Right forelimb (tissue), 1 donor: ENCODE measurements around the gene HTR4.
"Not testable (repeated sequence)": the region's sequence is repeated elsewhere in the genome, so short reads cannot be mapped to it uniquely, and the experiment has no call there.

Experiments used
- DNase-seq: peaks from one replicate; pipeline ENCODE4 v3.0.0-alpha.2; 2018

The HTR4 gene

GRCh38 chr5:148469501-148469935 lies 184.8 kb downstream of the HTR4 start:
- DNase-seq = no peak

- DNase-seq = not testable (repeated sequence)
Observed at GRCh38 chr5:148468746-148469145, 185.6 kb downstream of the HTR4 start.

- no peak for DNase-seq
Observed at GRCh38 chr5:148467958-148468357, 186.4 kb downstream of the HTR4 start.

DNA sequence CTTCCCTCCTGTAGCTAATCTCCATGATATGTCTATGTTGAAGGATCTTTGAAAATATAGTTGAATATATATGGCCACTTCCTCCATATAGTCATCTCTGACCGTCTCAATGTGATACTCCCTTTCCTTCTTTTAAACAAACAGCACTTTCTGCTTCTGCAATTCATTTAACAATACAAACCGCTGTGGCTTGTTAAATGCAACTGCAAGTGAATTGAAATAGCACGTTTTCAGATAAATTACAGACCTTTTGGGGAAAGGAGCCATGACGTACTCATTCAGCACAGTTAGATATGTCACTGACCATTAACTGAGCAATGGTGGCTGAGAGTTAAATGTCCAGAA lies 188.1 kb downstream of the HTR4 start:
- no peak for DNase-seq

DNA sequence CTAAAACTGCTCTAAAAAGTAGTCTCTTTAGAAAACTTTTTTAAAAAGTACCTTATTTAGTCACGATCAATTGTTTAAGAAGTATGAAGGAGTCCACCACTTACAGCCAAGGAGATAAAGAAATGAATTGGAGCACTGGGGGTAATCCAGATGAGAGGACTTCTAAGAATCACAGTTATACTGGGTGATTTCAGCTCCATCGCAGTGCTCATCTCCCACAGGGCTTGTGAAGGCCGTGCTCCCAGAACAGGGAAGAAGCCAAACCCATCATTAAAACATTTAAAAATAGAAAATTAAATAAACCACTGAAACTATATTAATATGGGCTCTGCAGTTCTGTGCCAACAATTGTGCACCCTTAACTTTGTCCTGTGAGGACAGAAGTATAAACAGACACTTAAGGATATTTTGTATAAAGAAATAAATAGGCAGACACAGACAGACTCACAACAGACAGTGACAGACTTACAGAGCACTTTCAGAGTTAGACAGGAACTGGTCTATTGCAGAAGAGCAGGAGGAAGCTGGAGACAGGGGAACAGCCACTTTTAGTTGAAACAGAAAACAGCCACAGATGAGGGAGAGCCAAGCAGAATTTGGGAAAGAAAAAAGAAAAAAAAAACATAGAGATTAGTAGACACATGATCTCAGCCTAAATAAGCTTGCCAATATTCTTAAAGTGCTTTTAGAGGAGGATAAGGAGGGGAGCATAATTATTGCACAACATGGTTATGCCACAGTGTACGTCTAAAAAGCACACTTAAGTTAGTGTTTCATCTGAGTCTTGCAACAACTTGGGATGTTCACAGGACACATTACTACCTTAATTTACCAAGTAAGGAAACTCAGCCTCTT lies 188.7 kb downstream of the HTR4 start:
- no peak for DNase-seq

GRCh38 chr5:148459669-148460068 lies 194.7 kb downstream of the HTR4 start:
- no peak for DNase-seq

- DNase-seq = no peak
Observed at GRCh38 chr5:148458036-148458888, 196.1 kb downstream of the HTR4 start.

DNA sequence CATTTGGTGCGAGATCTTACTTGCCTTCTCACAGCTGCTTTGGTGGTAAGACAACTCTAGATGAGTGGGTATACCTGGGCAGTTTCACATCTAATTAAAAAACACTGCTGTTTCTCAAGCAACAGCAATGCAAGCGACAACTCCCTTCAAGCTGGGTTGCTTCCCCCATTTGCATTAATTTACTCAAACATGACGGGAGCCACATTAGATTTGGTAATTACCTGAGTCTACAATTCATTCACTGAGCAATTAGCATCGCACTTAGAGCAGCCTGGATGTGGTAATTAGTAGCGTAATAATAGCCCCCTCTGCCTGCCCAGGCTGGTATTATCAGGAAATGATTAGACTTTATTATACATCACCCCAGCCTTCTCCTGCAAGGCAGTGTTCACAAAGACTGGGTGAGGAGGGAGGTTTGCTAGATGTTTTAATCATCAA lies 197.1 kb downstream of the HTR4 start:
- no peak for DNase-seq

DNA sequence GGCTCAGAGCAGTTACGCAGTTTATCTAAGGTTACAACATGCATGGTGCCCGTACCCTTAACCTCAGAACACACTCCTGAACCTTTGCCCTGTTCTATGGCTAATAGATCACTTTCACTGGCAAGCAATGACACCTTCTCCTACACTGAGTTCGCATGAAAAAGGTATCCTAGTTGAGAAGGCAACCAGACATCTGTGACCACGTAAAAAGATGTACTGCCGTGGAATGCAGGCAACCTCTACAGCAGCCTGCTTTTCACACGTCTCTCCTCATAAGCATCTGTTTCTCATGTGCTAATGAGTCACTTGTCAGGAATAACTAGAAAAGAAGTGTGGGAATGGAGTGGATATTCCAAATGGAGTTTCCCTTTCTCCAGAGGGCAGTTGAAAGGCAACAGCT lies 199.1 kb downstream of the HTR4 start:
- no peak for DNase-seq

GRCh38 chr5:148454576-148454975 lies 199.8 kb downstream of the HTR4 start:
- DNase-seq = no peak

DNA sequence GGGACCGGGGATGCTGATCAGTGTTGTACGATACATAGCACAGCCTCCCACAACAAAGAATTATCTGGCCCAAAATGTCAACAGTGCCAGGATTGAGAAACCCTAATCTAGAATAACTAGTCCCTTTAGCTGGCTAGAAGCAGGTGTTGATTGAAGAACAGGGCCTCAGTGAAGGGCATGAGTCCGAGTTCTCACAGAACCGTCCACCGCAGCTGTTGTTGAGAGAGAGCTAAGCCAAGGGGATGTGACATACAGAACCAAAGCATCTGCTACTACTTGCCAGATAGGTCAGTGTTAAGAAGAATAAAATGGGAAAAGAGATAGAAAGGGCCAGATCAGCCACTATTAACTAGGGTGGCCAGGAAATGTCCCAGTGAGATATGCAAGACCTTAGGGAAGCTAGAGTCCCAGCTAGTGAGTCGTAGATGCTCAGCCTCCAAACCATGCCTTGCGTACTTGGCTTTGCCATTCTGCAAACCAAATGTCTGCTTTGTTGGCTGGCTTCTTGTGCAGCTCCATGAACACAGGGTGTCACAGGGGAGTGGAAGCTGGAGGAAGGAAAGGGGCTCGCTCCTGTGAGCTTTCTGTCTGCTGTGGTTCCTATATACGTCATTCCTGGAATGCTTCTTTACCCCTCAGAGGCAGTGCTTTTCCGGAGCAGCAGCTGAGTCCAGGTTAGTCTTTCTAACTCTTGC lies 201.7 kb downstream of the HTR4 start:
- DNase-seq = no peak

DNA sequence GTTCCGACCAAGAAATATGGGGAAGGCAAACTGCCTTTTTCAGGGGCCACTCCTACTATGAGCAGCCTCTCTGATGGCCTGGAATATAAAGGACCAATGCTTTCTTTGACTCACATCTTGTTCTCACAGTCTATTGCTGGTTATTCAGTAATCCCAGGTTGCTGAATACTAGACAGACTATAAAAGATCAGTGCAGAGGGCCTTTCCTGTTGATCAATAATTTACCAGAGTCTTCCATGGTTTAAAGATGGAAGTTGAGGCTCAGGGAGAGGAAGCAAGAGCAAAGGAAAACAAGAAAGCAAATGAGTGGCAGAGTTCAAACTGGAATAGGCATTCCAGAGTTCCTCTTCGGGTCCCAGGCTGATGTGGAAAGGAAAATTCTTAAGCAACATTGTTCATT lies 207.7 kb downstream of the HTR4 start:
- no peak for DNase-seq

GRCh38 chr5:148445578-148445977 lies 208.7 kb downstream of the HTR4 start:
- no peak for DNase-seq

- no peak for DNase-seq
Observed at GRCh38 chr5:148443998-148444397, 210.3 kb downstream of the HTR4 start.

- DNase-seq = no peak
Observed at GRCh38 chr5:148443241-148443640, 211.1 kb downstream of the HTR4 start.

GRCh38 chr5:148438933-148439332 lies 215.4 kb downstream of the HTR4 start:
- no peak for DNase-seq

DNA sequence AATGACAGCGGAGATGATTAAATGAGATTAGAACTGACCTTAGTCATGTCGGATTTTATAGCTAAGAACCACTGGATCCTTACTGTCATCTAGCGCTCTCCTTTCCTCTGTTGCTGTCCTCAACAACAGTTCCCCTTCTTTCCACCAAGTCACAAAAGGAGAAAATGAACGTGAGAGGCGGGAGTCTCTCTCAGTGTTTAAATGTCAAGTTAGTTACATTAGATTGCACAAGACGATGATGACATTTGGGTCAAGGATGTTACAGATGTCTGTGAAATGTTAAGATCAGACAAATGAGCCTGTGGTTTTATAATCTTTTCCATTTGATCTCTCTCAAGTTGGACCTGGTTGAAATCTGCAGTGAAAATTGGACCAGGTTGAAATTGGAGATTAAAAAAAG lies 217.1 kb downstream of the HTR4 start:
- DNase-seq = no peak

GRCh38 chr5:148436029-148436428 lies 218.3 kb downstream of the HTR4 start:
- DNase-seq = no peak

- no peak for DNase-seq
Observed at GRCh38 chr5:148433826-148434225, 220.5 kb downstream of the HTR4 start.
